Measurements from ENCODE around the gene PLEKHM1. TPM values are rescaled to one million over a fixed set of nuclear protein-coding genes. Genes with fewer than 3 reads are reported as not detected.
A peak's percentile ranks its signal among the peaks of the same experiment; 100 is the strongest.

The PLEKHM1 gene
- total and polyA plus RNA-seq, 2 of the 13 experiments (the other 11 are each of a cell fraction or from before 2014, with no cell fraction given), result 7.6 to 13.5 TPM

GRCh38 chr17:45396496-45397205 is 93.9 kb downstream of the PLEKHM1 start:
- no peak for TF ChIP-seq U2AF1 (optimal IDR thresholded peaks at IDR 0.05; ENCODE audit: low read depth, low read length)
- peak; percentile 67 for TF ChIP-seq AGO2 (optimal IDR thresholded peaks at IDR 0.05; ENCODE audit: low read depth, low read length)
- TF ChIP-seq MXD4 (CRISPR knock-in tag; IDR thresholded peaks at IDR 0.05), result no peak
- no peak for TF ChIP-seq HNF1A (IDR thresholded peaks at IDR 0.05; ENCODE audit: low read depth)
- no peak for TF ChIP-seq HNF1A (CRISPR knock-in tag; IDR thresholded peaks at IDR 0.05; ENCODE audit: borderline replicate concordance)
- no peak for TF ChIP-seq ZNF746 (CRISPR knock-in tag; IDR thresholded peaks at IDR 0.05)
- no peak for TF ChIP-seq FOSL1 (CRISPR knock-in tag; IDR thresholded peaks at IDR 0.05; ENCODE audit: borderline replicate concordance)
- H3K9ac ChIP-seq (ENCODE audit: insufficient read depth, low read depth, low read length), result no peak overlapping the region
- 94% methylated on average over 40 of the region's 50 CpGs for WGBS (ENCODE audit: low lambda C conversion rate)
- BruUV-seq (replicated peaks), result no TSS peak
- H3K27ac ChIP-seq (ENCODE audit: extremely low read length, insufficient read depth, low read length), result no peak overlapping the region
- peaks cover 7% of the 10 kb centered on the region; the same call in 1 of the 2 replicates for H3K4me1 ChIP-seq (ENCODE audit: insufficient read depth, low read length)
- in situ Hi-C loops (cut with HindIII; ENCODE audit: extremely low pct_ligation_motif_present, low pct_unique_long_range_greater_than_20kb) (no loop called here), intact Hi-C loops (cut with micrococcal nuclease; ENCODE audit: unreplicated experiment) (no loop called here)
- CTCF ChIA-PET (ENCODE audit: low intra/inter-chr PET ratio, low total read pairs), result no interaction called here
- no peak for ATAC-seq
- no peak for FAIRE-seq
- no peaks in the 10 kb centered on the region; a peak in 1 of 5 replicates for H3K27me3 ChIP-seq (ENCODE audit: control insufficient read depth in 1 of 2, insufficient read depth in 2 of 2, low read length in 2 of 2)
- H3K4me2 ChIP-seq (ENCODE audit: low read depth, low read length), result no peak overlapping the region
- H3K9me3 ChIP-seq (ENCODE audit: low read length), result no peaks in the 10 kb centered on the region
- DNase-seq (ENCODE audit: low spot score), result no peak
- H2AFZ ChIP-seq (ENCODE audit: low read length), result no peak overlapping the region
- H3K79me2 ChIP-seq (ENCODE audit: insufficient read depth, low read length), result no peaks in the 10 kb centered on the region
- POLR2A ChIA-PET, result interaction anchor here (2.2 kb wide), 1 partner anchor 29 kb away, joined by 6 read pairs; no protein-coding TSS in a partner anchor
- no peak overlapping the region for H3K4me3 ChIP-seq (replicated peaks in 1 of 3; ENCODE audit: insufficient read depth in 1 of 3, low read depth in 2 of 3, low read length in 3 of 3)
- peaks cover 8 to 26% of the 10 kb centered on the region in 2 experiments for H3K36me3 ChIP-seq (replicated peaks in 1 of 2; ENCODE audit: control insufficient read depth in 1 of 2, insufficient read depth in 2 of 2, low read length in 2 of 2)
- H4K20me1 ChIP-seq (ENCODE audit: insufficient read depth, low read length), result no peaks in the 10 kb centered on the region
